ENCODE results near the gene MMP28.

The MMP28 gene

GRCh38 chr17:35795007-35795870, at the start of gene MMP28:
Gene MMP28, minus strand, starts transcription at chr17:35795641. Its CDS starts 264 bp downstream, at chr17:35795377.
- peak; percentile 14 for DNase-seq (ENCODE audit: low read depth)

GRCh38 chr17:35844547-35844946, 49.1 kb upstream of the MMP28 start:
- DNase-seq (ENCODE audit: low read depth), result no peak

DNA sequence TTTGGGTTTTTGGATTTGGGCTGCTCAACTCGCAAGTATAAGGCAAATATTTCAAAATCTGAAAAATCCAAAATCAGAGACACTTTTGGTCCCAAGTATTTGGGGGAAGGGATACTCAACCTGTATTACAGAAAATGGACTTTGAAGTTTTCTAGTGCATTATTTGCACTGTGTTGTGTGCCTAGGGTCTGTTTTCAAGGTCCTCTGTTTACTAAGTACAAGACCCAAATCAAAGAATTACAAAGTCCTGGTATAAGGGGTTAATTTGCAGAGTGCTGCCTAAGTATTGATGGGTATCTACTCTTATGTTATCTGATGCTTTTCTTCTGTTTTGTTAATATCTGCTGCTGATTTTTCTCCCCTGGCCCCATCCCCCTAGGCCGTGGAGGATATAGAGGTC, 48.3 kb upstream of the MMP28 start:
- no peak for DNase-seq (ENCODE audit: low read depth)

GRCh38 chr17:35842239-35842638, 46.8 kb upstream of the MMP28 start:
- DNase-seq (ENCODE audit: low read depth), result no peak

DNA sequence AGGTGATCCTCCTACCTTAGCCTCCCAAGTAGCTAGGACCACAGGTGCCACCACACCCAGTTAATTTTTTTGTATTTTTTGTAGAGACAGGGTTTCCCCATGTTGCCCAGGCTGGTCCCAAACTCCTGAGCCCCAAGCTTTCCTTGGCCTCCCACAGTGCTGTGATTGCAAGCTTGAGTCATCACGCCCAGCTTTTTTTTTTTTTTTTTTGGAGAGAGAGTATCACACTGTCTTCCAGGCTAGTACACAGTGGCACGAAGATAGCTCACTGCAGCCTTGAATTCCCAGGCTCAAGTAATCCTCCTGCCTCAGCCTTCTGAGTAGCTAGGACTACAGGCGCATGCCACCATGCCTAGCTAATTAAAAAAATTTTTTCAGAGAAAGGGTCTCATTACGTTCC, 46.1 kb upstream of the MMP28 start:
- no peak for DNase-seq (ENCODE audit: low read depth)

DNA sequence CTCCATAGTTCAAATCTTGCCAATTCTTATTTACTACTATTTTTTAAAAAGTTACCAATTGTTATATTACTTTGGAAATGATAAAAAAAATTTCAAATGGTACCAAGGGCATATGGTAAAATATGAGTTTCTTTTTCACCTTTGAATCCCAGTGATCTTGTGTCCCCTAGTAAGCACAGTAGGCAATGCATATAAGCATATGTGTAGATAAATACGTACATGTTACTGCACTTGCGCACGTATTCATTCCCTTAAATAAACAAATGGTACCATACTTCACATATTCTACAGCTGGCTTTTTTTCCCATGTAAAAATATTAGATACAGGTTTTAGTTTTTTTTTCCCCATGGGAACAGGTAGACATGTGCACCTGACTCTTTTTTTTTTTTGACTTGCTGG, 45.7 kb upstream of the MMP28 start:
- no peak for DNase-seq (ENCODE audit: low read depth)

- no peak for DNase-seq (ENCODE audit: low read depth)
Observed at GRCh38 chr17:35825206-35825605, 29.8 kb upstream of the MMP28 start.

DNA sequence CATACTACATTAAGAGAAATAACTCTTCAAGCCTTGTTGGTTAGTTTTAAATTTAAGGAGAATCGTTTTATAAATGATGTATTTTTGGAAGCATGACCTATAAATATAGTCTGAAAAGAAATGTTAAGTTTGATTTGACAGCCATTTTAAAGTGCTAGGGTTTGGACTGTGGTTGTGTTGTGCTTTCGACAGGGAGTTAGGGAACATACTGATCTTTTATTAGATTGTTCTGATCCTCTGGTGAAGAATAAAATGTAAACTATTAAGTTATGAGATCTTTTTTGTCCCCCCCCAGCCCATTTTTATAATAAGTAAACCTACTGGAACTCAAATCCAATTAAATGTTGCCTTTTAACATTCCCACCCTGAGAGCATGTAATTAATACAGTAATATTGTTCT, 25.9 kb upstream of the MMP28 start:
- no peak for DNase-seq (ENCODE audit: low read depth)

- DNase-seq (ENCODE audit: low read depth), result no peak
Observed at GRCh38 chr17:35819455-35819854, 24.0 kb upstream of the MMP28 start.

DNA sequence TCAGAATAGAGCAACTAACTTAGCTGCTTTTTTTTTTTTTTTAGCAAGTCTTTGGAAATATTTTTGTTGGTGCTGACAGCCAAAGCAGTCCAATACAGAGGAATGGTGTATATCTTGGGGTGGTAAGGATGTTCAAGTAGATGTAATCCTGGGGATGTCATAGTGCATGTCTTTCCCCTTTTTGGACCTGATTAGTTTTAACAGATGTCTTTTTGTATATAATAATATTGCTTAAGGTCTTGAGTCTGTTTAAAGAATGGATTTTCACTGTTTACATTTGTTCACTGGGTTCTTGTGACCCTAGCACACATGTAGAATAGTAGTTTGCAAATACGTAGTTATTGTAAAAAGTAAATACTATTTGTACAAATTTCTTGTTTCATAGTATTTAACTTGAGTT, 21.8 kb upstream of the MMP28 start:
- no peak for DNase-seq (ENCODE audit: low read depth)

- DNase-seq (ENCODE audit: low read depth), result no peak
Observed at GRCh38 chr17:35816723-35817122, 21.3 kb upstream of the MMP28 start.

DNA sequence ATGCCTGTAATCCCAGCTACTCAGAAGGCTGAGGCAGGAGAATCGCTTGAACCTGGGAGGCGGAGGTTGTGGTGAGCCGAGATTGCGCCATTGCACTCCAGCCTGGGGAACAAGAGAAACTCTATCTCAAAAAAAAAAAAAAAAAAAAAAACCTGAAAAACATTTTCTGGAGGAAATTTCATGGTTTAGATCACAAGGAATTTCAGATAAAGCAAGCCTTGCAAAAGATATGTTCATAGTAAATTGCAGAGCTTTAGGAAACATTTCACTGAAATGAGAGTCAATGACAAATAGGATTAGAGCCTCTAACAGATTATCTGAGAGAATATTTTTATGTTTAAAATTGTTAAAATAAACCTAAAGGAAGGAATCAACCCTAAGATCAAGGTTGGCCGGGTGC, 17.0 kb upstream of the MMP28 start:
- no peak for DNase-seq (ENCODE audit: low read depth)

GRCh38 chr17:35811759-35812158, 16.3 kb upstream of the MMP28 start:
- DNase-seq (ENCODE audit: low read depth), result no peak

- no peak for DNase-seq (ENCODE audit: low read depth)
Observed at GRCh38 chr17:35809855-35810461, 14.5 kb upstream of the MMP28 start.

GRCh38 chr17:35808962-35809854, 13.8 kb upstream of the MMP28 start, which contains the start of gene TAF15:
Gene TAF15, plus strand, starts transcription at chr17:35809484. Its CDS starts 86 bp downstream, at chr17:35809570.
- DNase-seq (ENCODE audit: low read depth), result peak; percentile 87

DNA sequence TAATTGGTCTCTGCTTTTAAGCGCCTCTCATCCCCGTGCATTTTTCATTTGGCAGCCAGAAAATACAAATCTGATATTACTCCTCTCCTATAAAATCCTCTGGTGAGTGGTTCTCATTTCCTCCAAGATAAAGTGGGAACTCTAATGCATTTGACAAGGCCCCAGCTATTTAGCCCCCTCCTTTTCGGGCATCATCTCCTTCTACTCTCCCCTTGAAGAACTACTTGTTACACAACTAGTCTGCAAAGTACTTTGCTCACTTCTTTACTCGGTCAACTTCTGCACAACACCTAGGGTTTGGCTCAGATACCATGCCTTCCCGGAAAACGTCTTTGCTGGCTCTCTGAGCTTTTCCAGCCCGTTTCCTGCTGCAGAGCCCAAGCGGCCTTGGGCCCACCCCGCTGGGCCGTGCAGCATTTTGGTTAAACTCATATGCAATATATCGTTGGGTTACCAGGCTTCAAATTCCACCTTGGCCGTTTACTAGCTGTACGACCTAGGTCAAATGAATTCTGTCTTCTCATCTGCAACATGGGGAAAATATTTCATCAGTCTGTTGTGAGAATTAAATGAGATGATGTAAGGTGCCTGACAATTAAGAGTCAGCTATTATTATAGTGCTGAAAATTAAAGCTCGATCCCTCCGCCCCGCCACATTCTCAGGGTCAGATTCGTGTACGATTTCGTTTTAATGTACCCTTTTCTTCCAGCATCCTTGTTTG, 13.0 kb upstream of the MMP28 start:
- DNase-seq (ENCODE audit: low read depth), result no peak

DNA sequence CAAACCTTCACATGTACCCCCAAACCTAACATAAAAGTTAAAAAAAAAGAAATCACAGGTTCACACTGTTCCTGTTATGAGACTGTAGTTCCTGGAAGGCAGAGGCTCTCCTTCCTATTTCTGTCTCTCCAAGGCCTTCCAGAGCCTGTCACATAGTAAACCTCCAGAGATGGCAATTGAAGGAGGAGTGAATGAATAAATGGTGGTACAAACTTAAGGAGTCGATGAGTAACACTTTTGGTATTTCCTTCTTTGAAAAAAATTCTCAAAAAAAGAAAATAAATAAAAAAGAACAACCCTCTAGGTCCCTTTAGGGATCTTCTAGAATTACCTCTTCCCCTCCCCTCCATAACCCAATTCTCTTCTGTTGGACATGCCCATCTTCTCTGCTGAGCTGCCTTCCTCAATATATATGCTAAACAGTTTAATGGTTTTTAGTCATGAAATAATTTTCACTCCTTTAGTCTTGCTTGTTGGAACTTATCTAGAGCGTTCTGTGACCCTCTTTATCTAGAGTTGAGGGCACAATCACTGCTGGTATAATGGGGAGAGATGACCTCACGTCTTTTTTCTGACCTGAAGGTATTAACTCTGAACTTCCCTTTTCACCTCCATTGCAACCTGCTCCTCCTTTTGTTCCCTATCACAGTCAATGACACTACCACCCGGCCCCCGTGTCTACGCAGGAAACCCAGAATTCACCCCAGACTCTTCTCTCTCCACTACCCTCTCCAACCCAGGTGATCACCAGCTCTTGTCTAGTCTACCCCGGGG, 12.1 kb upstream of the MMP28 start:
- no peak for DNase-seq (ENCODE audit: low read depth)

- DNase-seq (ENCODE audit: low read depth), result no peak
Observed at GRCh38 chr17:35804658-35805192, 9.3 kb upstream of the MMP28 start.

GRCh38 chr17:35801583-35802224, 6.3 kb upstream of the MMP28 start:
- DNase-seq (ENCODE audit: low read depth), result no peak

GRCh38 chr17:35799942-35800341, 4.5 kb upstream of the MMP28 start:
- no peak for DNase-seq (ENCODE audit: low read depth)

Data from activated T-cell treated with anti-CD3 and anti-CD28 coated beads for 1 hour (primary cell).